Right forelimb (tissue), 1 donor: ENCODE results near the gene SRPRA.
A peak's percentile ranks its signal among the peaks of the same experiment; 100 is the strongest.
"Not testable (repeated sequence)": the region's sequence is repeated elsewhere in the genome, so short reads cannot be mapped to it uniquely, and the experiment has no call there.

Source experiments
- DNase-seq: peaks from one replicate; pipeline ENCODE4 v3.0.0-alpha.2; 2018

SRPRA gene

DNA sequence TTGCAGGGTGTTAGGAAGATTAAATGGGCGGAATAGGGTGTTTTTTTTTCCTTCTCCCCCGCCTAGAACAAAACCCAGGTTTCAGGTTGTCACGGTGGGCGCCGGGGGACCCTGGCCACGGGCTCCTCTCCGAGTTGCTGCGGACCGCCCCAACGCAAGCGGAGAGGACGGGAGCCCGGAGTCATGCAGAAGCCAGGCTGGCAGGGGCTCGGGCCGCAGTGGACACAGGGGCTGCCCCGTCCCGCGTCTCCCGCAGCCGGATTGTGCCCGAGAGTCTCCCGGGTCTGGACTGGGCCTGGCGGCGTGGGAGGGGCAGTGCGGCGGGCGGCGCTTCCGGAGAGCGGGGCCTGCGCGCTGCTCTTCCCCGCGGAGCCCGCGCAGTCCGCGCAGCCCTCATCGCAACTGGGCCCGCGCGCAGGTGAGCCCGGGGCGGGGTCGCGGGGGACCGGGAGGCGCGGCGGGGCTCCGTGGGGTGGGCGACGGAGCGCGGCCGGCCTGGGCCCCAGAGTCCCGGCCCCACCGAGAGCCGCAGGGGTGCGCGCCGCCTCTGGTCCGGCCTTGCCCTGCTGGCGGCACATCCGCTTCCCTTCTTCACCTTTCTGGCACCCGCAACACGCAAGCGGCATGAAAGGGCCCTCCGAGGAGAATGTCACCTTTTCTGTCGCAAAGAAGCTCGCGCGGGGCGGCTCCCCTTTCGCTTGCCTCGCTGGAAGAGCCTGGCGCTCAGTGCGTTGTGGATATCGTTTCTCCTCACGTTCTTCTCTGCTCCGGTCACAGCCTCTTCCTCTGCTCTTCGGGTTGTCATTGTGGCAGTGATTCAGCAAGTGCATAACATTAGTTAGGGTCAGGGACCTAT, 14.3 kb upstream of the SRPRA start, which contains the start of gene TIRAP:
Gene TIRAP (plus strand): TSS at position 358 of the 856 bp plus-strand sequence. CDS start 7,802 bp downstream, outside the sequence.
- peak; percentile 78 for DNase-seq

DNA sequence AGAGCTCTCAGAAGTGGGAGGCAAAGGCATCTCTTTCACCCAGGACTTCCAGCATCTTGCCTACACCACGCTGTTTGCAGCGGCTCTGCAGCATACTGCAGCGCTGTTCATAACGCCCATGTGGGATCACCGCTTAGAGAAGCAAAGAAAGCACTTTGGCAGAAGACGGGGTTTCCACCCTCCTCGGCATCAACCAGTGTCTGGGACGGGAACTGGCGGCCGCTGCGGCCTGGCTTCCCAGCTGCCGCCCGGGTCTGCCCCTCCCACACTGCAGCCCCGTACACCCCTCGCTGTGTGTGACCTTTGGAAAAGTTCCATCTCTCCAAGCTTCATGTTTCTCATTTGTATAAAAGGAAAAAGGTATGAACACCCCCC, 13.7 kb upstream of the SRPRA start:
- DNase-seq: peak; percentile 81

DNA sequence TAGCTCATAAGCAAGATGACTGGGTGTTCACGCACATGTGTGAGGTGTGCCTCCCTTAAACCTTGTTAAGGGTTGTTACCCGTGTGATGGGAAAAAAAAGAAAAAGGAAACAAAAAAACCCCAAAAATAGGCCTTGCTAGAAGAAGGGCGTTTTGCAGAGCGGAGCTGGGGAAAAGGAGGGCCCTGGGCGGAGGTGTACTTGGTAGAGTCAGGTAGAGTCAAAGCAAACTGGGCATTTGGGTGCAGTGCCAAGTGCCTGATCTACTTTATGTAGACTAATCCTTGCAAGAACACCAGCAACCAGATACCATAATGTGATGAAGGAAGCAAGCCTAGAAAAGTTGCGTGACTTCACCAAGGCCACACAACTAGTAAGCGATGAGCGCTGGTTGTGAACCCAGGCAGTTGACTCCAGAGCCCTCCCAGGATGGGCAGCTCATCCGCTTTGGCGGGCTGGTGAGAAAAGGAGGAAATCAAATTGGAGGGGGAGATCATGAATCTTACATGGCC, 13.0 kb upstream of the SRPRA start:
- no peak for DNase-seq

DNA sequence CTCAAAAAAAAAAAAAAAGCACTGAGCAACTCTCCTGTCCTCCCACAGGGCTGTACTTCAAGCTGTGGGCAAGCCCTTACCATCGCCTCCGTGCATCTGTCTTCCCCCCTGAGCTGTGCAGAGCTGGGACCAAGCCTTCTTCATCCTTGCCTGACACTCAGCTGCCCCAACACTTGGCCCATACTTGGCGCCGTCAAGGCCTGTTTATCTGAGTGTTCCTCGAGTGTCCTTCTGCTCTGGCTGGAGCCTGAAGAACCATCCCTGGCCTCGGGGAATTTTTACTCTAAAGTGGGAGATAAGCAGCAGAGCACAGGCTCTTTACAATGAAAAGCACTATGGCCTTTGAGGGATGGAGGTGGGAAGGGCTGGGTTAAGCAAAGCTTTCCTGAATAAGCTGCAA, 12.6 kb upstream of the SRPRA start:
- no peak for DNase-seq

DNA sequence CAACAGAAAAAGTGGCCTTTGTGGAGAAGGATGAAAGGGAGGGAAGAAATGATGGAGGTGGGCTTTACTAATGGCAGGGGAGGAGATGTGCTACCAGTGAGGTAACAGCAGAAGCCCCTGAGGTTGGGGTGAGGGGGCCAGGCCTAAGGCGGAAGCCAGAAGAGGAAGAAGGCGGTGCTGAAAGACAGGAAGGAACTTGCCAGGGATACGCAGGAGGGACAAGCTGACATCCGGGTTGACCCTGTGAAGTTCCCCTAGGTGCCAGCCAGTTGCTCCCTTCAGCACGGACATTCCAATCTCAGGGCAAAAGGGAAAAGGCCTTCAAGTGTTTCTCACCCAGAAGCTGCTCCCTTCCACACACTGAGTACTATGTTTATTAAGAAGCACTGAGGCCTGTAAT, 11.9 kb upstream of the SRPRA start:
- DNase-seq: no peak

DNA sequence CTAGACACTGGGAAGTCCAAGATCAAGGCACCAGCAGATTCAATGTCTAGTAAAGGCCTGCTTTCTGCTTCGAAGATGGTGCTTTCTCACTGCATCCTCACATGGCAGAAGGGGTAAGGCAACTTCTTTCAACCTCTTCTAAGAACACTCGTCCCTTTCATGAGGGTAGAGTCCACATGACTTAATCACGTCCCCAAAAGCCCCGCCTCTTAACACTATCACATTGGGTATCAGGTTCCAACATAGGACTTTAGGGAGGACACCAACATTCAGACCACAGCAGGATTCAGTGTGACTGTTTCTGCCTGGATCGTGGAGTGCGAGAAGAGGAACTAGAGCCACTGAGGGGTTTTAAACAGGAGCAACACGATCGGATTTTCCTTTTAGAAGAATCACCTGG, 10.5 kb upstream of the SRPRA start:
- no peak for DNase-seq

DNA sequence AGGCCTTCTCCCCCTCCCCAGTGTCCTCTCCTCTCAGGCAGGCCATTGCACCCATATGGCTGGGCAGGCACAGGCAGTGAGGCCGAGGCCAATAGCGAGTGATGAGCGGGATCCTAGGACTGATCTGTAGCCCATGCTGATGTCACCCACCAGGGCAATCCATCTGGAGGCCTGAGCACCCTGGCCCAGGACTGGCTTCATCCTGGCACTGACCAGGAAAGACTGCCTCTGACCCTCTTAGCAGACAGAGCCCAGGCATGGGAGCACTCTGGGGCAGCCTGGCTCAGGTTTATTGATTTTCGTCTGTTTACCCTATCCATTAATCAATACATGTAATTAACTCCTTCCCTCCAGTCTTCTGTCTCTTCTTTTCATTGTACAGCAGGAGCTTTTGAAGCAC, 9.1 kb upstream of the SRPRA start:
- DNase-seq: no peak

DNA sequence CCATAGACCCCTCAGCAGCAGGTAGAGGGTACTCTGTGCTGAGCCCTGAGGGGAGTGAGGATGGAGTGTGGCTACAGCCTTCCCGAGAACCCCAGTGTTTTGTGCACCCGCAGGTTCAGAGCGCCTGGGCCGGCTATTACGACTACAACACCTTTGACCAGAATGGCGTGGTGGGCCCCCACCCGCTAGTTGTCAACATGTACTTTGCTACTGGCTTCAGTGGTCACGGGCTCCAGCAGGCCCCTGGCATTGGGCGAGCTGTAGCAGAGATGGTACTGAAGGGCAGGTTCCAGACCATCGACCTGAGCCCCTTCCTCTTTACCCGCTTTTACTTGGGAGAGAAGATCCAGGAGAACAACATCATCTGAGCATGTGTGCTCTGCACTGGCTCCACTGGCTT, 8.6 kb upstream of the SRPRA start:
- DNase-seq: no peak

DNA sequence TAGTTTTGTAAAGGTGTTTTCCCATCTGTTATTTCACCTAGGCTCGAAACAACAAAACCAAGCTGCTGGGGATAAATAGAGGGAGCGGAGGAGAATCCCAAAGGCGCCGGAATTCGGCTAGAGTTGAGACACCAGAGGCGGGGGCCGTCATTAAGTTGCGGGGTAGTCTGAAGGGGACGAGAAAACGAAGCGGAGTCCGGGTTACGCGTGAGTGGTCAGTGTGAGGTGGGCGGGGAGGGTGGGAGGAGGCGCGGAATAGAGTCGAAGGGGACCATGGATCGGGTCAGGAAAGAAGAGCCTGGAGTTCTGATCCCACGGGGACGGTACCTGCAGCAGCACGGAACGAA, 361 bp downstream of the SRPRA start:
- DNase-seq: no peak

DNA sequence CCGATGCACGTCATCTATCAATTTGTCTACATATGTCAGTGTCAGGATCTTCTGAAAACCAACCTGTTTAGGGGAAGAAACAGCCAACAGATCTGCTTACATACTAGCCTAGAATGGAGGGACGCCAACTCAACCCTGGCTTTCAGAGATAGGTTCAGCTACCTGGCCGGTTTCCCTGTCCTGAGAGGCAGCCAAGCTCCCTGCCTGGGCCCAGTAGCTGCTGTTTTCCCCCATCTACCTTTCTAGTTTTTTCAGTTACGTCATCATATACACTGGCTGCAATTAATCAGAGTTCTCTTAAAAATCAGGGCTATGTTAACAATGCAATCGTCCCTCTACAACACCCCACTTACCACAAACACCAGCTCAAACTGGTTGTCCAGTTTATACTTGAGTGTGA, 1.0 kb downstream of the SRPRA start:
- no peak for DNase-seq

DNA sequence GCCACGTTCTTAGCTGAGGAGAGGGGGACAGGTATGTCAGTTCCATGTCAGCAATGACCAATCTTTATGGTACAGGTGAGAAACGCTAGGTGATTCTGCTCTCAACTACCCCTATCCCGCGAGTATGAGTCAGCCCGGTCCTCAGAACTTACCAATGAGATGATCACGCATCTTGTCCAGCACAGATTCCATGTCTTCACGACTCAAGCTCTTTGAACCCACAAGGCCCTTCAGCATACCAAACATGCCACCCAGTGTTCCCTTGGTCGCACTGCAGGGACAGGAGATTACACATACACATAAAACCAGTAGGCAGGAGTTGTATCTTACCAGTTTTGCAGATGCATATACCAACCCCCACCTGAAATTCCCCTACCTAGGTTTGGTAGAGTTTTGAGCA, 2.9 kb downstream of the SRPRA start:
- DNase-seq: no peak

DNA sequence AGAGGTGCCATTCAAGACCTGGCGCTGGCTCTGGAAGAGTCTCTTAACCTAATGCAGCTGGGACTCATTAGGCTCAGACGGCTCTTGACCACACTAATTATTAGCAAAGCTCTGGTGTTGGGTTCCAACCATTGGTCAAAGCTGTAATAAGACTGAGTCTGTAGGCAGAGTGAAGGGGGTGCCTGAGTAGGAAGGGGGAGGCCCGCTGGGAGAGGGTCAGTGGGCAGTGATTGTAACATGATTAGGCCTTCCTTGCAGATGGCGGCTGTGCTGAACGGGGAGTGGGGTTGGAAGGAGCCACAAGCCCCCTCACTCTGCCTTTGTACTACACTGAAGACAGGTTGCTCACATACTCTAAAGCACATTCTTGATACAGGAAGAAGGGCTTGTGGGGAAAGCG, 5.2 kb downstream of the SRPRA start:
- DNase-seq: no peak

DNA sequence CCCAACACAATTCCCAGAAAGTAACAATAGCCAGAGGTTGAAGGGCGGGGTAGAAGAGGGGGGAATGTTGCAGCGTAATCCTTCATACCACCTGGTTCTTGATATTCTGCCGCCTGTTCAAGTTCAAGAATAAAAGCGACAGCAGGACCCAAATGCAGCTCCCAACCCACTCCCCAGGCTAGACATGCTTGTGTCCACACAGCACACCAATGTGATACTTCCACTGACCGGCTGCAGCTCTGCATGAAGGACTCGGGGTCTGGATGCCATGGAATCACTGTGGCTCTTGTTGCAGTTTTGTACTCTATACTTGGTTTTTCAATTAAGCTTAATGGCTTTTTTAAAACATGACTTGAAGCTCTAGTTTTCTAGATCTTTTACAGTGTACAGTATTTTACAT, 6.5 kb downstream of the SRPRA start:
- no peak for DNase-seq

DNA sequence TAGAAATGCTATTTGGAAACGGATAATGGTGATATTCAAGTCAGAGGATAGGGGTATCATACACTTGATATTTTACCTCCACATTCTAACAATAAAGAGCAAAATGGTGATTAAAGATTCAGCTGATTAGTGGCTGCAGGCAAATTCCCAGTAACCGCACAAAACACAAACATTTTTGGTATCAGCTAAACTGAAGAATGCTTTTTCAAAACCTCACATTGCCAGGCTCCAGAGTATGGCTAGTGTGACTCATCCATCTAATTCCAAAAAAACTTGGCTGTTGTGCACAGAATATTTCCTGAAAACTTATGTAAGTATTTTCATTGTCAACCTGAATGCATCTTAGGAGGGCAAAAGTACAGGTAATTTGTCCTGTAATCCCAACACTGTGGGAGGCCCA, 10.9 kb downstream of the SRPRA start:
- no peak for DNase-seq

DNA sequence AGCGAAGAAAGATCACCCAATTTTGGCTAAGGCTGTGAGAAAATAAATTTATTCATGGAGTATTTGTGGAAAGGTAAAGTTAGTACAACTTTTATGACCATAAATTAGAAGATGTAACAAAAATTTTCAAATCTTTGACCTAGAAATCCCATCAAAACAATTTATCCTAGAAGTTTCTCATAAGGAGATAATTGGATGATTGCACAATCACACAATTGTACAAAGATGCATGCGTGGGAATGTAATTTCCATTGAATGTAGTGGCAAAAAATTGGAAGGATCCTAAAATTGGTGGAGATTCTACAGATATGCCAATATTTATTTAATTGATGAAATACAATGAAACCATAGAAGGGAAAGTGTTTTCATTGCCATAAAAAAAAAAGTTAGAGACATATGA, 11.6 kb downstream of the SRPRA start:
- no peak for DNase-seq

DNA sequence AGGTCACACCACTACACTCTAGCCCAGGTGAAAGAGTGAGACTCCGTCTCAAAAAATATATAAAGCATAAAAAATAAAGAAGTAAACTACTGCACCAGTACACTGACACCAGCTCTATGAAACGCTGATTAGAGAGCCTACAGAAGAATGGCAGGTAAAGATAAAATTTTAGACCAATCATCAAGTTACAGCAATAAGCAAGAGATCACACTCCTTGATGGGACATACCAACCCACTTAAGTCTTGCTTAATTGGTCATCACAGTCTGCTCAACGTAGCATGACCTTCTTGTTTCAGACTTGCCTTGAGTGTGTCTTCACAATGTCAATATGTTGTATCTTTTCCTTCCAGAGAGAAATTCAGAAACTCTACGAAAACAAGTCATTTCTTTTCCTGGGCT, 12.5 kb downstream of the SRPRA start:
- DNase-seq: no peak

DNA sequence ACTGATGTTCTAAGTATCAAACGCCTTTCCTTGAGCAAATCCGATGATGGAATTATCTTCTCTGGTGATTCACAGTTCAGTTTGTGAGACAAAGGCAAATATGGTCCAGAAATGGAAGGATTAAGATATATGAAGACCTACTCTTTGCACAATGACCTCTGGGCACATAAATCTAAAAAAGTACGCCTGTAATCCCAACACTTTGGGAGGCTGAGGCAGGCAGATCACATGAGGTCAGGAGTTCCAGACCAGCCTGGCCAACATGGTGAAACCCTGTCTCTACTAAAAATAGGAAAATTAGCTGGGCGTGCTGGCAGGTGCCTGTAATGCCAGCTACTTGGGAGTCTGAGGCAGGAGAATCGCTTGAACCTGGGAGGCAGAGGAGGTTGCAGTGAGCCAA, 13.2 kb downstream of the SRPRA start:
- DNase-seq: not testable (repeated sequence)

DNA sequence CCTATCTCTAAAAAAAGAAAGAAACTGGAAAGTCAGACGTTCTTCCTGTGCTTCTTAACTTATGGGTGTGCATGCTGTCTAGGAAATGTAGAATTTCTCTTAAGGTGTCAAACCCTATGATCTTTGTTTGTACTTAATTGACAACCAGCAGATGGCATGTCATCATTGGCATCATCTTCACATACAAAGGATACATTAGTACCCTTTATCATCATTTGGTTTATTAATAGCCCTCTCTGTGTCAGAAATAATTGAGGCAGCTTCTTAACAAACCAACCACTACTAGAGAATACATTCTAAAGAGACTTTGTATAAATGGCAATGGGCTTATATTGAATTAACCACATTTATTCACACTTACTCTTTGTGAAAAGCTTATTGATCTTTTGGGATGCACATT, 13.9 kb downstream of the SRPRA start:
- DNase-seq: no peak

DNA sequence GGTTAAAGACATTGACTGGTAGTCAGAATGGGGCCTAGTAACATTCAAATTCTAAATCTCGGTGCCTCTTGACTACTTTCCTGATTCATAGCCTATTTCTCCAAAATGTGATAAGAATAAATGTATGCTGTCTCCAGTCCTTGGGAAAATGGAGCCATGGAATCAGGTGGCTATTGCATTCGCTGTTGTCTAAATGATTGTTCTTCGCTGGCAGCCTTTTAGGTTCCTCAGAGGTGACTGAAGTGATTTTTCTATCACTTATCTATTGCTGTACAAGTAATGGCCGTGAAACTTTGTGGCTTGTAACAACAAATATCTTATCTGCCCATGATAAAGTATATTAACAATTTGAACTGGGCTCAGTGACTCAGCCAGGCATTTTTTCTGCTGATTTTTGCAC, 15.4 kb downstream of the SRPRA start:
- no peak for DNase-seq

DNA sequence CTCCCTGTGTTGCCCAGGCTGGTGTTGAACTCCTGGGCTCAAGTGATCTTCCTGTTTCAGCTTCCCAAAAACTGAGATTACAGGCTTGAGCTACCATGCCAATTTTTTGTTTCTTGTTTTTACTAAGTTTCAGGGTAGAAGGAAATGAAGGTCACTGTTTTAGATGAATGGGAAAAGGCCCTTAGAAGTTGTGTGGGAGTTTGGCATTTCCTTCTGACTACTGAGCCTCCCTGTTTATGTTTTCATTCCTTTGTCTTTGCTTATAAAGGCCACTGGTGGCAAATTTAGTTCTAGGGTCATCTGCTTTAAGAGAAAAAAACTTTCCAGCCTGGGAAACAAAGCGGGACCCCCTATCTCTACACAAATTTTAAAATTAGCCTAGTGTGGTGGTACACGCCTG, 22.1 kb downstream of the SRPRA start:
- no peak for DNase-seq

DNA sequence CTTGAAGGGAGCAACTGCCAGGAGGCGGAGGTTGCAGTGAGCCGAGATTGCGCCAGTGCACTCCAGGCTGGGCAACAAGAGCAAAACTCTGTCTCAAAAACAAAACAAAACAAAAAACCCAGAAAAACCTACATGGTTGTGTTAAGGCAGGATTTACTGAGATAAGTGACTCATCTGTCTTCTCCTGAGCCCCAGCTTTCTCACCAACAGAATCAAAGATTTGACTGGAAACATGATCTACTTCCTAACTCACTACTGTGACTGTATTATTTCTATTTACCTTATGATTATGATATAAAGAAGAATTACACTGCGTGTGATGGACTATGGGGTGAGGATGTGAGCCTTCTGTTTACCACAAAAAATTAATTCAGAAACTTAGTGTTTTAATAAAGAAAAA, 35.3 kb downstream of the SRPRA start:
- DNase-seq: no peak

DNA sequence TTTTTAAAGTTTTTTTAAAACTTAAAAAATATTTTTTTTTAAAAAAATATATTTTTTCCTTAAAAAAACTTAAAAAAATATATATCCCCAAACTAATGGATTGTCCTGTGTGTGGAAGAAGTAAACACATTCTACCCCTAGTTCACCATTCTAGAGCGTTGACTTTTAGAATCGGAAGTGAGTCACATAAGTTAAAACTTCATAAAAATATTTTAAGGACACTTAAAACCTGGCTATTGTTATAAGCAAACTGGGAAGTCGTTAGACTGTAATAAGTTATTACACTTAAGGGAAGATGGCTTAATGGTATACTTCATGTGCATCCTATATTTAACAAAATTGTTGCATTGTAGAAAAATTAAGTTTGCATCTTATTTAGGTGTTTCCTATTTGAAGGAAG, 36.0 kb downstream of the SRPRA start:
- DNase-seq: no peak

DNA sequence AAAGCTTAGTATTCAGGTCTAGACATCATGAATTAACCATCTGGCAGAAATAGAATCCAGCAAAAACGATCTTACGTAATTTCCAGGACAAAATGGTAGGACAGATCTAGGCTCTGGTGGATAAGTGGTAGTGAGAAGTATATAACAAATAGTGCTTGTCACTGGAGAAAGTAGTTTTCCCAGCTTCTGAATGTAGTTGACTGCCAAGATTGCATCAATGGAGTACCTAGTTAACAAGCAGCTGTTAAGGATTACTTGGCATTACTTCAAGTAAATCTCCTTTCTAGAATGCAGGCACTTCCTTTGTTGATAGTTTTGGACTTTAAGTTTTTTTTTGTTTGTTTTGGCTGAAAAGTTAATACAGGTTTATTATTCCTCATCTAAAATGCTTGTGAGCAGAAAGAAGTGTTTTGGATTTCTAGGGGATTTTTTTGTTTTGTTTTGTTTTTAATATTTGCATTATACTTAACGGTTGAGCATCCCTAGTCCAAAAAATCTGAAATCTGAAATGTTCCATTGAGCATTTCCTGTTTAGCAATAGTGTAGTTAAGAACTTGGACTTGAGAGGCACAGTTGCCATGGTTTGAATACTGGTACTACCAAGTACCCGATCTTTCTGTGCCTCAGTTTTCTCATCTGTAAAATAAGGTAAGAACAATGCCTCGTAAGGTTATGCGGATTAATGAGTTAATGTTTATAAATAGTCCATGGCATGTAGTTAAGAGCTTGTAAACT, 36.8 kb downstream of the SRPRA start:
- no peak for DNase-seq

DNA sequence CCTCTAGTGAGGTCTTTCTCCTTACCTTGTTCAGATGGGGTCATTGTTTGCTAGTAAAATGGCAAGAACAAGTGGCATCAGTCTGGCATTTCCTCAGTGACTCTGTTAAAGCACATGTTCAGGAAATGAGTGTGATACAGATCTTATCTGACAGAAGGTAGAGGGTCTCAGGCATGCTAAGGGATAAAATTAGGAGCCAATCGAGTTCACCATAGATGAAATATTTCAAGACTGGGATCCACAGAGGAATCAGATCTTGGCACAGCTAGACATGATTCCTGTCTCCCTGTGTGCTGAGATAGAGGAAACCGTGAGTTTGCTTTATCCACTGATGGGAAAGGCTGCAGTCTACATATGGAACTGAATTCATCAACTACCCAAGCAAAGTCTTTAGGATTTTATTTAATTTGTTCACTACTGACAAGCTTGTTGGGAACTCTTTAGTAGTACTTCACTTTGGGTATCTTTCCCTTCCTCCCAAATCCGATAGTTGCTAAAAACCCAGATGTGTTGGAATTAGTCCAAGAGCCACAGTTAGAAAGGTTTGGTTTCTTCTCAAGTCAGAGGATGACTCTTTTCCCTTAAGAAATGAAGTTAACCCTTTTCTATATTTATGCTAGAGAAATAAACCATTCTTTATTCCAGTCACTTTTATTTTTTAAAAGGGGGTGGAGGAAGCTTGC, 38.7 kb downstream of the SRPRA start:
- no peak for DNase-seq
